Nephron progenitor cell (in vitro differentiated cells): Measurements from ENCODE around the gene ZNF398.
A peak's percentile ranks its signal among the peaks of the same experiment; 100 is the strongest.

Source experiments
- DNase-seq: peaks from one replicate; pipeline ENCODE4 v3.0.0; 2021
- H3K27ac Mint-ChIP-seq: 2 replicates; pipeline ENCODE4 v1.8.0; 2021; ENCODE audit warnings: mild to moderate bottlenecking, moderate library complexity, mixed read lengths
- H3K27me3 Mint-ChIP-seq: 2 replicates; pipeline ENCODE4 v1.8.0; 2021; ENCODE audit warnings: mild to moderate bottlenecking, low read depth, mixed read lengths; ENCODE audit not compliant: poor library complexity
- H3K36me3 Mint-ChIP-seq: 2 replicates; pipeline ENCODE4 v1.8.0; 2021; ENCODE audit warnings: low read depth, mixed read lengths
- H3K4me1 Mint-ChIP-seq: 2 replicates; pipeline ENCODE4 v1.8.0; 2021; ENCODE audit warnings: mixed read lengths
- H3K4me3 Mint-ChIP-seq: 2 replicates; pipeline ENCODE4 v1.8.0; 2021; ENCODE audit warnings: mild to moderate bottlenecking, moderate library complexity, mixed read lengths
- H3K9me3 Mint-ChIP-seq: 2 replicates; pipeline ENCODE4 v1.8.0; 2021; ENCODE audit warnings: mild to moderate bottlenecking, moderate library complexity, mixed read lengths
- TF ChIP-seq, protein P1 (sequence below): fragments of 200-600 bp; sonication (generic); IDR thresholded peaks from 2 replicates; pipeline ENCODE4 v1.5.0; 2021; ENCODE audit warnings: antibody characterized with exemption

The ZNF398 gene

GRCh38 chr7:149210551-149210950 is 63.3 kb downstream of the ZNF398 start:
- no peak overlapping the region for H3K27ac Mint-ChIP-seq
- TF ChIP-seq, protein P1, sequence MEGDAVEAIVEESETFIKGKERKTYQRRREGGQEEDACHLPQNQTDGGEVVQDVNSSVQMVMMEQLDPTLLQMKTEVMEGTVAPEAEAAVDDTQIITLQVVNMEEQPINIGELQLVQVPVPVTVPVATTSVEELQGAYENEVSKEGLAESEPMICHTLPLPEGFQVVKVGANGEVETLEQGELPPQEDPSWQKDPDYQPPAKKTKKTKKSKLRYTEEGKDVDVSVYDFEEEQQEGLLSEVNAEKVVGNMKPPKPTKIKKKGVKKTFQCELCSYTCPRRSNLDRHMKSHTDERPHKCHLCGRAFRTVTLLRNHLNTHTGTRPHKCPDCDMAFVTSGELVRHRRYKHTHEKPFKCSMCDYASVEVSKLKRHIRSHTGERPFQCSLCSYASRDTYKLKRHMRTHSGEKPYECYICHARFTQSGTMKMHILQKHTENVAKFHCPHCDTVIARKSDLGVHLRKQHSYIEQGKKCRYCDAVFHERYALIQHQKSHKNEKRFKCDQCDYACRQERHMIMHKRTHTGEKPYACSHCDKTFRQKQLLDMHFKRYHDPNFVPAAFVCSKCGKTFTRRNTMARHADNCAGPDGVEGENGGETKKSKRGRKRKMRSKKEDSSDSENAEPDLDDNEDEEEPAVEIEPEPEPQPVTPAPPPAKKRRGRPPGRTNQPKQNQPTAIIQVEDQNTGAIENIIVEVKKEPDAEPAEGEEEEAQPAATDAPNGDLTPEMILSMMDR, result no peak
- no peaks in the 10 kb centered on the region for H3K27me3 Mint-ChIP-seq
- no peak overlapping the region for H3K4me3 Mint-ChIP-seq
- peaks cover 85% of the 10 kb centered on the region for H3K36me3 Mint-ChIP-seq
- H3K9me3 Mint-ChIP-seq, result no peaks in the 10 kb centered on the region
- peaks cover 4% of the 10 kb centered on the region for H3K4me1 Mint-ChIP-seq
- no peak for DNase-seq

- Mint-ChIP-seq H3K4me1 (no peaks in the 10 kb centered on the region), H3K4me3 (no peak overlapping the region), H3K9me3 (no peaks in the 10 kb centered on the region), H3K36me3 (peaks cover 91% of the 10 kb centered on the region), H3K27me3 (no peaks in the 10 kb centered on the region), H3K27ac (no peak overlapping the region)
- DNase-seq, result no peak
- TF ChIP-seq, protein P1, result no peak
Observed at GRCh38 chr7:149214020-149214720, 66.9 kb downstream of the ZNF398 start.

GRCh38 chr7:149216402-149216801 is 69.1 kb downstream of the ZNF398 start:
- DNase-seq, result no peak
- Mint-ChIP-seq H3K27ac (no peak overlapping the region), H3K36me3 (peaks cover 85% of the 10 kb centered on the region), H3K4me1 (peaks cover 7% of the 10 kb centered on the region), H3K9me3 (no peaks in the 10 kb centered on the region), H3K4me3 (no peak overlapping the region), H3K27me3 (peaks cover 4% of the 10 kb centered on the region)
- TF ChIP-seq, protein P1, result no peak

DNA sequence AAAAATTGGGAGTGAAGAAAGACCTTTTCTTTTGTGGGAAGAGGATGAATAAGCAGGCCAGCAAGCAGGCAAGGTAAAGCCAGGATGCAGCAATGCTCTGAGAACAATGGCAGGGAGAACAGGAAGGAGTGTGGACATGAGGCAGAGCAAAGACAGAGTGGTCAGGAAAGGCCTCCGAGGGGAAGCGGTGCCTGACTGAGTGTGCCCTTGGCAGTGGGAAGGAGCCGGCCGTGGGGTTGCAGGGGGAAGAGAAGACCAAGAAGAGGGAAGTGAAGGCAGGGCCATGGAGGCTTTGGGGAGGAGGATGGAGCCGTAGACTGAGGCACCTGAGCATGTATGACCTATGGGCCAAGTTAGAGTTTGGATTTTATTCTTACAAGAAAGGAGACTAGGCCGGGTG is 70.3 kb downstream of the ZNF398 start:
- Mint-ChIP-seq H3K4me3 (no peak overlapping the region), H3K27ac (peak overlapping the region; percentile 18), H3K4me1 (peaks cover 7% of the 10 kb centered on the region), H3K36me3 (peaks cover 81% of the 10 kb centered on the region), H3K27me3 (peaks cover 4% of the 10 kb centered on the region), H3K9me3 (no peaks in the 10 kb centered on the region)
- no peak for DNase-seq
- TF ChIP-seq, protein P1, result no peak

GRCh38 chr7:149218469-149219420 is 71.5 kb downstream of the ZNF398 start:
- no peaks in the 10 kb centered on the region for H3K9me3 Mint-ChIP-seq
- H3K4me3 Mint-ChIP-seq, result no peak overlapping the region
- peaks cover 7% of the 10 kb centered on the region for H3K4me1 Mint-ChIP-seq
- H3K27me3 Mint-ChIP-seq, result peaks cover 4% of the 10 kb centered on the region
- DNase-seq, result no peak
- peaks cover 71% of the 10 kb centered on the region for H3K36me3 Mint-ChIP-seq
- peak overlapping the region; percentile 43 for H3K27ac Mint-ChIP-seq
- TF ChIP-seq, protein P1, result no peak
